Body of pancreas (tissue), 4 donors: ENCODE results near the gene LRRC8C.

ENCODE experiments used
- CTCF ChIP-seq, 7 experiments: fragments of 450-650 bp in 4 of 7; fragments of 200-600 bp in 3 of 7; sonication (generic) in 3 of 7; IDR thresholded peaks; one replicate each; pipeline ENCODE4 v1.5.1; 2016 to 2019; ENCODE audit warnings: antibody characterized with exemption in 7 of 7
- POLR2A ChIP-seq, 3 donors: fragments of 450-650 bp; IDR thresholded peaks; one replicate each; pipeline ENCODE4 v1.6.1; 2016; ENCODE audit warnings: antibody characterized with exemption in 3 of 3, mild to moderate bottlenecking in 2 of 3

- TF ChIP-seq CTCF (IDR thresholded peaks at IDR 0.05) (no peak), POLR2A (IDR thresholded peaks at IDR 0.05) (no peak)
Observed at GRCh38 chr1:89622895-89623294, 10.0 kb upstream of the LRRC8C start.
